Colonic mucosa (tissue), 4 donors: ENCODE measurements around the gene ACTN3. TPM values are rescaled to one million over a fixed set of nuclear protein-coding genes. Genes with fewer than 3 reads are reported as not detected.
A peak's percentile ranks its signal among the peaks of the same experiment; 100 is the strongest.
"Not testable (repeated sequence)": the region's sequence is repeated elsewhere in the genome, so short reads cannot be mapped to it uniquely, and the experiment has no call there.

Experiments
- DNase-seq: peaks from one replicate; pipeline ENCODE4 v3.0.0-alpha.2; 2020
- H3K27ac ChIP-seq: fragments of 200-600 bp; one replicate; pipeline ENCODE4 v1.8.0; 2021
- H3K27me3 ChIP-seq: fragments of 200-600 bp; one replicate; pipeline ENCODE4 v1.8.0; 2021
- H3K36me3 ChIP-seq: fragments of 200-600 bp; one replicate; pipeline ENCODE4 v1.8.0; 2021
- H3K4me1 ChIP-seq: fragments of 200-600 bp; one replicate; pipeline ENCODE4 v1.8.0; 2021; ENCODE audit warnings: mild to moderate bottlenecking
- H3K4me3 ChIP-seq: fragments of 200-600 bp; one replicate; pipeline ENCODE4 v1.8.0; 2021
- H3K9ac ChIP-seq, 2 donors: one replicate each; pipeline ENCODE4 v1.7.0; 2013; ENCODE audit warnings: control low read depth in 2 of 2, low read depth in 2 of 2, low read length in 2 of 2
- H3K9me3 ChIP-seq: fragments of 200-600 bp; one replicate; pipeline ENCODE4 v1.8.0; 2021
- CTCF ChIP-seq: fragments of 200-600 bp; IDR thresholded peaks from one replicate; pipeline ENCODE4 v1.8.0; 2022; ENCODE audit warnings: antibody characterized with exemption, mild to moderate bottlenecking
- intact Hi-C: fragments of 100-400 bp; cut with DNase I; formaldehyde crosslinking; loops from one replicate; pipeline ENCODE4 v1.14.1; 2022
- total RNA-seq, 2 donors: library from RNA; stranded (reverse); fragmentation: NEBNext Ultra II Directional in 1 of 2; extraction: Animal tissue kit (Norgen Biotek cat#: 25700) in 1 of 2; gene quantifications; one replicate each; pipeline ENCODE4 v1.2.1, GENCODE V29; 2021
- donor health status: healthy.
- donor health status: DM: no; HTN: no; CAD: no.
- donor health status: DM: no; HTN: no; CAD: no.

Gene ACTN3
- total RNA-seq, 2 donors from 2014 or later = 0.11 TPM; not detected in 1

GRCh38 chr11:66570850-66571180 lies 24.1 kb downstream of the ACTN3 start:
- no peak overlapping the region for H3K27ac ChIP-seq
- TF ChIP-seq CTCF = no peak
- H3K4me1 ChIP-seq = no peaks in the 10 kb centered on the region

DNA sequence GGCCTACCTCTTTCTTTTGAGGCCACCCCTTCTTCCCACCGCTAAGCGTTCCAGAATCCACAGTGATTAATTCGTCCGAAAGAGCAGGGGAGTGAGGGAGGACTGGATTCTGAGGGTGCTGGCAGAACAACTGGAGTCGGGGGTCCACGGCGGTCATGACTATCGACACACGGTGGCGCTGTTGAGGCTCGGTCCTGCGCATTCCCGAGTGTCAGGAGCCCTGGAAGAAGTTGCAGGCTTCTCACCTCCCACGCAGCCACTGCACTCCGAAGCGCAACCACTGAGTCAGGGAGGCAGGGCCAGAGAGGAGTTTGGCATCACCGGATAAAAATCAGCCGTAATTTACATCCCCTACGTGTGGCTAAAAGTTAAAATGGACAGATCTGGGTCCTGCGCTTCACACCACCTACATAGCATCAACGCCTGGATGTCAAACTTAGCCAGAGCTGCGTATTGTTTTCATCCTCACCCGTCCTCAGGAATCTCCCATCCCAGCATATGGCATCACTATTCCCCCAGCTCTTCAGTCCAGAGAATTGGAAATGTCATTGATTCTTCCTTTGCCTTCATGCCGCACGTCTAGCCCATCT lies 32.4 kb downstream of the ACTN3 start:
- H3K9me3 ChIP-seq = no peaks in the 10 kb centered on the region
- peak; percentile 73 for DNase-seq
- H3K27ac ChIP-seq = no peak overlapping the region
- no peaks in the 10 kb centered on the region for H3K4me1 ChIP-seq
- no peak overlapping the region for H3K4me3 ChIP-seq
- H3K36me3 ChIP-seq = no peaks in the 10 kb centered on the region
- no peaks in the 10 kb centered on the region for H3K27me3 ChIP-seq
- intact Hi-C loops = no loop called here
- TF ChIP-seq CTCF = peak; percentile 65
- H3K9ac ChIP-seq = no peak overlapping the region

More at GRCh38 chr11:66570850-66571180, 24.1 kb downstream of the ACTN3 start:
- Histone ChIP-seq H3K9ac (no peak overlapping the region), H3K36me3 (no peaks in the 10 kb centered on the region), H3K9me3 (no peaks in the 10 kb centered on the region), H3K4me3 (no peak overlapping the region), H3K27me3 (peaks cover 4% of the 10 kb centered on the region)
- intact Hi-C loops = no loop called here
- DNase-seq = no peak

- no peaks in the 10 kb centered on the region for H3K9me3 ChIP-seq
- no peaks in the 10 kb centered on the region for H3K4me1 ChIP-seq
- DNase-seq = no peak
- no peak overlapping the region for H3K9ac ChIP-seq
- intact Hi-C loops = no loop called here
- TF ChIP-seq CTCF = no peak
- H3K36me3 ChIP-seq = no peaks in the 10 kb centered on the region
- no peaks in the 10 kb centered on the region for H3K27me3 ChIP-seq
- no peak overlapping the region for H3K27ac ChIP-seq
- H3K4me3 ChIP-seq = no peak overlapping the region
These were observed 34.1 kb downstream of the ACTN3 start for GRCh38 chr11:66580803-66581202.

- H3K4me1 ChIP-seq = no peaks in the 10 kb centered on the region
- intact Hi-C loops = no loop called here
- H3K9ac ChIP-seq = no peak overlapping the region
- TF ChIP-seq CTCF = no peak
- DNase-seq = no peak
- no peaks in the 10 kb centered on the region for H3K9me3 ChIP-seq
- no peaks in the 10 kb centered on the region for H3K36me3 ChIP-seq
- no peaks in the 10 kb centered on the region for H3K27me3 ChIP-seq
- no peak overlapping the region for H3K4me3 ChIP-seq
- no peak overlapping the region for H3K27ac ChIP-seq
These were observed 34.6 kb downstream of the ACTN3 start for GRCh38 chr11:66581261-66581660.

- H3K9ac ChIP-seq, H3K4me1 ChIP-seq, H3K27me3 ChIP-seq, H3K9me3 ChIP-seq, H3K27ac ChIP-seq, DNase-seq, H3K36me3 ChIP-seq, intact Hi-C loops, H3K4me3 ChIP-seq: not testable (repeated sequence)
These were observed 36.0 kb downstream of the ACTN3 start for GRCh38 chr11:66582565-66583147.

GRCh38 chr11:66585447-66585846 lies 38.7 kb downstream of the ACTN3 start:
- H3K27ac ChIP-seq, intact Hi-C loops, H3K9ac ChIP-seq: not testable (repeated sequence)

More at GRCh38 chr11:66585447-66585846, 38.7 kb downstream of the ACTN3 start:
- DNase-seq, H3K27me3 ChIP-seq, H3K4me1 ChIP-seq, H3K4me3 ChIP-seq, H3K36me3 ChIP-seq, H3K9me3 ChIP-seq: not testable (repeated sequence)
